GM10248 (cell line): Measurements from ENCODE around the gene HAND2.

ENCODE experiments used
- CTCF ChIA-PET: fragments of 300-600 bp; sonication (Branson Sonifier 250); formaldehyde crosslinking; extraction: SDS; loops from one replicate; lab custom pipeline; 2021; ENCODE audit warnings: antibody characterized with exemption; lab: Yijun Ruan, JAX
- POLR2A ChIA-PET: fragments of 350-650 bp; sonication (Branson Sonifier 250); formaldehyde crosslinking; extraction: SDS; loops from one replicate; lab custom pipeline; 2020; ENCODE audit warnings: antibody characterized with exemption; lab: Yijun Ruan, JAX
- DNase-seq: peaks from one replicate; pipeline ENCODE4 v3.0.0; 2012; ENCODE audit errors: extremely low spot score
- CTCF ChIP-seq: IDR thresholded peaks from 2 replicates; pipeline ENCODE4 v1.5.1; 2012; ENCODE audit warnings: mild to moderate bottlenecking, low read depth; ENCODE audit errors: extremely low read depth, missing control alignments, control extremely low read depth

The HAND2 gene

GRCh38 chr4:173532725-173533511 lies 2.9 kb upstream of the HAND2 start:
- ChIA-PET POLR2A (no interaction called here), CTCF (interaction anchor here (2.2 kb wide), 1 partner anchor 9 kb away, joined by 5 read pairs; no protein-coding TSS in a partner anchor)
- no peak for DNase-seq
- TF ChIP-seq CTCF: no peak

- ChIA-PET CTCF (interaction anchor here (1.3 kb wide), 1 partner anchor 25 kb away, joined by 3 read pairs; no protein-coding TSS in a partner anchor), POLR2A (no interaction called here)
- no peak for TF ChIP-seq CTCF
- no peak for DNase-seq
Observed at GRCh38 chr4:173531086-173531965, 1.3 kb upstream of the HAND2 start.

- DNase-seq: no peak
- CTCF ChIA-PET: interaction anchor here (1.1 to 1.3 kb wide), 2 partner anchors 16 to 24 kb away, joined by 3 read pairs; no protein-coding TSS in a partner anchor
- POLR2A ChIA-PET: no interaction called here
- no peak for TF ChIP-seq CTCF
Observed at GRCh38 chr4:173530326-173531085, 477 bp upstream of the HAND2 start.

- TF ChIP-seq CTCF: no peak
- ChIA-PET CTCF (interaction anchor here (1.0 to 1.7 kb wide), 2 partner anchors 23 kb away, joined by 3 read pairs; no protein-coding TSS in a partner anchor), POLR2A (no interaction called here)
- no peak for DNase-seq
Observed at GRCh38 chr4:173528378-173529321, 1.4 kb downstream of the HAND2 start.

GRCh38 chr4:173527103-173527891 lies 2.7 kb downstream of the HAND2 start:
- DNase-seq: peak; percentile 18
- no peak for TF ChIP-seq CTCF
- CTCF ChIA-PET: interaction anchor here (1.7 kb wide), 1 partner anchor 22 kb away, joined by 3 read pairs; no protein-coding TSS in a partner anchor
- POLR2A ChIA-PET: no interaction called here
